Measurements from ENCODE around the gene CHRNA4.

Gene CHRNA4

DNA sequence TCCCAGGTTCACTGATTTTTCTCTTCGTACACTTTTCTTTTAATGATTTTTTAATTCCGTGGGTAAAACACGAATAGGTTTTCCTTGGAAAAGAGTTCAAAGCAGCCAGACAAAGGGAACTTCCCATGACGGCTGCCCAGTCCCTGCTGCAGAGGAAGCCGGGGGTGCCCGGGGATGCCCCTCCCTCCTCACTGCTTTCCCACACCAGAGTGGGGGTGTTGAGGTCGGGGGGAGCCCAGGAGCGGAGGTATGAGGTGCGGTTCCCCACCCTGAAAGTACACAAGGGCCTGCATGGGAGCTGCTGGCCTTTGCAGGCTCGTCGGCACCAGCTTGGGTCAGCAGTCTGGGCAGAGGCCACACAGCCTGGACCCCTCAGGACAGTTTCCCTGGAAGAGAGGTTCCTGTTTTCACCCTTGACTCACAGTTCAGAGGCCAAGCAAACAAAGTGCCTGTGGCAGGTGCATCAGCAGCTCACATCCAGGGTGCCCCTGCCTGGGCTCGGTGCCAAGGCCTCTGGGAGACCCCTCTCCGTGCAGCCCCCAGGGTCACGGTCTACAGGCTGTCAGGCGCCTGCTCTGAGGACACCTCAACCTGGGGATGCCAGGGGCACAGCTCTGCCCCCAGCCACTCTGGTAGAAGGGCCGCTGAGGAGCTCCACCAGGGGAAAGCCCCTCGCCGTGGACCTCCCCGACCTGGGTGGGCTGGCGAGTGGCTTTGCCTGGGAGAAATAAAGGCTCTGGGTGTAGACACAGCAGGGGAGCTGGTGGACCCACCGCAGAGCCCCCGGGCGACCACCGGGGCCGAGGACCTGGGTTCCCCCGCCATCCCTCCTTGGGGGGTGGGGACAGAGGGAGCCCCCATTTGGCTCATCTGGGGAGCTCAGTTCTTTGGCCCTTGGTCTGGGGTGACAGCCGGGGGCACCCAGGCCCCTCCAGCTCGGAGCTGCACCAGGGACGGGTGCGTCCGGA lies 15.4 kb upstream of the CHRNA4 start:
- DNase-seq = no peak

DNA sequence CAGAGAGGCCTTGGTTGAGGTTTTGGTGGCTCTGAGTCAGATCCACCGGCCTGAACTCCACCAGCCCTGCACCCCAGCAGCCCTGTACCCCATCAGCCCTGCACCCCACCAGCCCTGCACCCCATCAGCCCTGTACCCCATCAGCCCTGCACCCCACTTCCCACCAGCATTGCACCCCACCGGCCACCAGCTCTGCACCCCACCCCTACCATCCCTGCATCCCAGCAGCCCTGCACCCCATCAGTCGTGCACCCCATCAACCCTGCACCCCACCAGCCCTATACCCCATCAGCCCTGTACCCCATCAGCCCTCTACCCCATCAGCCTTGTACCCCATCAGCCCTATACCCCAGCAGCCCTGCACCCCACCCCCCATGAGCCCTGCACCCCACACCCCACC lies 14.3 kb upstream of the CHRNA4 start:
- no peak for DNase-seq

- no peak for DNase-seq
These were observed 13.4 kb upstream of the CHRNA4 start for GRCh38 chr20:63374504-63374903.

- DNase-seq = no peak
These were observed 12.8 kb upstream of the CHRNA4 start for GRCh38 chr20:63373996-63374395.

DNA sequence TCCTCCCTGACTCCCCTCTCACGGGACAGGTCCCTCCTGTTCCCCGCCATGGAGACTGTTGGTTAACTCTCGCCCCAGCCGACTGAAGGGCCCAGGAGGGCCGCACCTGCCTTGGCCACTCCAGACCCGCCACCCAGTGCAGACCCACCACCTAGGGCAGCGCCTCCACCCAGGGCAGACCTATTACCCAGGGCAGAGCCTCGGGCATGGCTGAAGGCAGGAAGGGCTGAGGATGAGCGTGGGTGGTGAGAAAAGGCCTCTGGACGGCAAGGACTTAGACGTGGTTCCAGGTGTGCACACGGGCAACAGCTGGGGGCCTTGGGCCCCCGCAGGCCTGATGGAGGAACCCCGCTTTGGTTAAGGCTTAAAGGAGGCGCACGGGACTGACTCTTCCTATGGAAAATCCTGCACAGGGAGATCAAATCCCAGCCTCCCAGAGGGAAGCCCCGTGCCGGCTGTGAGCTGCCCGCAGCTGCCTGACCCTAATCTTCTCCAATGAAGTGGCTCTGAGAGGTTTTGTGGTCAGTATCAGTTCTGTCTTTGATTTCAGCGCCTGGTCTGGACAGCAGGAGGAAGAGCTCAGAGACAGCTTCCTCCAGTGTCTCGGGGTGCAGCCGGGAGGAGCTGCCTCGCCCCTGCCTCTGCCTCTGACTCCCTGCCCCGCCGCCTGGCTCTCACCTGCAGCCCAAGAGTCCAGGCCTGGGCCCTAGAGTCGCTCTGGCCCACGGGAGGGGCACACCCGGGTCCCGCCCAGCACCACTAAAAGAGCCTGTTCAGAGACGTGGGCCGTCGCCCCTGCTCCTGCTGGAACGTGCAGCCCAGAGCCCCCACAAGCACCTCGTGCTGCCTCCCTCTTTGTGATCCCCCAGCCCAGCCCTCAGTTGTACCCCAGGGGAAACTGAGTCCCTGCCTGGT lies 12.1 kb upstream of the CHRNA4 start:
- DNase-seq = no peak

- DNase-seq = no peak
These were observed 10.2 kb upstream of the CHRNA4 start for GRCh38 chr20:63371291-63371865.

- DNase-seq = no peak
These were observed 9.6 kb upstream of the CHRNA4 start for GRCh38 chr20:63370618-63371187.

DNA sequence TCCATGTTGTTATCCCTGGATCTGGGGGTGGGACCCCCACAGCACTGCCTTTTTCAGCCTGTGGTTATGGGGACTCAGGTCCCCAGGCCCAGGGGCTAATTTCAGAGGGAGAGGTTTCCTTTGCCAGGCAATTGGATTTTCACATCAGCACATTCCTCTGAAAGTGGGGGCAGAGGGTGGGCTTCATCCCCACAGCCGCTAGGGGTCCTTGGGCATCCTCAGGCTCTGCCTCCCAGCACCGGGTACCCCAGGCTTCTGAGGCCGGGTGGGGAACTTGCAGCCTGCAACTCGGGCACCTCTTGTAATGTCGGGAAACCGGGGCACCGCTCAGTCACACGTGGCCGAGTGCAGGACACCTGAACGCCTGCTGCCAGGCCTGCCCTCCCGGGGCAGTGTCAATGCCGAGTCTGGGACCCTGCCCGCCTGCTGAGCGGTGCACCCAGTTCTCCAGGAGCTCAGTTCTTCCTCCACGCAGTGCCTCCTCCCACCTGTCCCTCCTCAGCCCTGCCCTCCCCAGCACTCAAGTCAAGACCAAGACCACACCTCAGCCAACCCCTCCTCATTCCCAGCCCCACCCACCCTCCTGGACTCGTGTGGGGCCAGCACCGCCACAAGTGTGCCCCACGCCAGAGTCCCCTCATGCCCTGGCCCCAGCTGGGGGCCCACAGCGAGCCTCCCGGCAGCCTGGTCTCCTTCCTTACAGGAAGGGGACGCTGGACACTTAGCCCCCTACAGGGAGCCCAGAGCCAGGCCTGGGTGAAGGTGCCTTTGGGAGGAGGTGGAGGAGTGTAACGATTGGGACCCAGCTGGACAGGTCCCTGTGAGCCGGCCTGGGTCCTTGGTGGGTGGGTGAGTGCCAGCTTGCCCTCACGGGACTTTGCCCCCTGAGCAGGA lies 8.8 kb upstream of the CHRNA4 start:
- no peak for DNase-seq

GRCh38 chr20:63369024-63369530 lies 7.9 kb upstream of the CHRNA4 start:
- DNase-seq = no peak

DNA sequence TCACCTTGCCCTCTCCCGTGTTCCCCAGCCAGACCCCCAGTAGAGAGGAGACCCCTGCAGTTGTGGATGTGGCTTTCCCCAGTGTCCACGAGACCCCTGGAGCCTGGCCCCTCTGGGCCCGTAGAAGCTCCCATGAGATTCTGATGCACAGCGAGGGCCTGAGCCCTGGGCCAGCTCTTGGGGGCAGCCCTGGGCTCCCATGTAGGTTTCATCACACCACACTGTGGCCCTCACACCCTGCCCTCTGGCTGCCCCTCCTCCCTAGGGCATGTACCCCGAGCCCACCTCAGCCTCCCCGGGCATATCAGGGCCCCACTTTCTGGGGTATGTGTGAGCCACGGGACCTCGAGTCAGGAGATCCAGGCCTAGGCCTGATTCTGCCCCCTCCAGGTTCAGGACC lies 7.0 kb upstream of the CHRNA4 start:
- no peak for DNase-seq

- DNase-seq = no peak
These were observed 6.4 kb upstream of the CHRNA4 start for GRCh38 chr20:63367446-63368055.

DNA sequence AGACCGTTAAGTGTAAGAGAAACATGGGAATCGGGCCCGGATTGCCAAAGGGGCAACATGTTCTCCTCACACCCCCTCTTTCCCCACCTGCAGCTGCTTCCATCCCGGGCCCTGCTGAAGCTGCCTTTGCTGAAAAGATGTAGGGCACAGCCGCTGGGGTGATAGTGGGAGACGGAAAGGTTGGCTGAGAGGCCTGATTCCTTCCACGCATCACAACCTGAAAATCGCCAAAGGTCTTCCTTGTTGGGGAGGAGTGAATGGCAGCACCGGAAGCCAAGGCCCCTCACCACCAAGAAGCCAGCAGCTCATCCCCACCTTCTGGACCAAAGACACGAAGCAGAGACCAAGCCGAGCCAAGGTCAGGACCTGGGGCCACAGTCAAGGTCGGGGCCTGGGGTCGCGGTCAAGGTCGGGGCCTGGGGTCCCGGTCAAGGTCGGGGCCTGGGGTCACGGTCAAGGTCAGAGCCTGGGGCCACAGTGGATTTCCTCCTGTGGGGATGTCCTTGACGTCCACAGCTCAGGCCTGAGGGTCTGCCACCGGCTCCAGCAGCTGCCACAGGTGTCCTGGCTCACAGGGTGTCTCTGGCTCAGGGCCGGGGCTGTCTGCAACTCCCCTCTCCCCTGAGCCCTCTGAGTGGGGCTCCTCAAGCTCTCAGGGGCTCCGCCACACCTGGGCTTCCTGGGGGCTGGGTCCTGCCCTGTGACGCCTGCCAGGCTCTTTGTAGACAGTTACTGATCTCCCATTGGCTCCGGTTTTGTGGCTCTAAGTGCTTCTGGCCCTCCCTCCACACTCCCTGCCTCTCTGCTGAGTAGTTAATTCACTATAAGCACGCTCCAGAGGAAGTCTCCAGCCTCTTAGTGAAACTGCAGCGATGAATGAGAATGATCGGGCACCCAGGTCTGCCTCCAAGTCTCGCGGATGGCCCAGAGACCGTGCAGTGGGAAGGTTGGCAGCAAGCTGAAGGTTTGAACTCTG lies 5.5 kb upstream of the CHRNA4 start:
- DNase-seq = no peak

GRCh38 chr20:63365601-63366389 lies 4.6 kb upstream of the CHRNA4 start:
- no peak for DNase-seq

DNA sequence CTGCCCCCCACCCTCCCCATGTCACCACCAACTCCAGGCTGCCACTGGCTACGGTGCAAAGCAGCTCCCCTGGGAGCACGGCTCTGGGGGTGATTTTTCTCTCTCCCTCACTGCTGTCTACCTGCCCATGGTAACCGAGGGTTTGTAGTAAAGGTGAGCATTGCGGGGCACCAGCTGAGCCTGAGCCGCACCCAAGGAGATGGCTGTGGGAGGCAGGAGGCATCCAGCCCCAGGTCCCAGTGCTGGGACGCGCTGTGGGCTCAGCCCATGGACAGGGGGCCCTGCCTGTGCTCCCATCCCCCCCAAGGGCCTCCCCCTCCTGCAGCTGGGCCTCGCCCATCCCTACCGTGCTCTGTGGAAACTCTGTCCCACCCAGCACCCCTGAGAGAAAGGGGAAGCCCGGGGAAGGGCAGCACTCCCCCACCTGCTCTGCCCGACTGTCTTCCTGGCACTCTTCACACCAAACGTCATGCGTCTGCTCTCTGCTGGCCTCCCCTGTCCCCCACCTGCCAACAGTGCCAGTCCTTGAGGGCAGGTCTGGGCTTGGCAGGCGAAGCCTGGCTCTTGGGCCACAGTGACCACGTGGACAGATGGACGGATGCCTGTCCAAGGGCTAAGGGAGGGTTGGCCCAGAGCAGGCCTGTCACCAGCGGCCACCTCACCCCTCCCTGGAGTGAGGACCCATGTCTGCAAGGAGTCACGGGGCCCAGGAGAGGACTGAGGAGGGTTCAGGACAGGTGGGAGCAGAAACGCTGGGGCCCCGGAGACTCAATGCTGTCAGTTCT lies 3.8 kb upstream of the CHRNA4 start:
- no peak for DNase-seq

- no peak for DNase-seq
These were observed 2.9 kb upstream of the CHRNA4 start for GRCh38 chr20:63363981-63364561.

DNA sequence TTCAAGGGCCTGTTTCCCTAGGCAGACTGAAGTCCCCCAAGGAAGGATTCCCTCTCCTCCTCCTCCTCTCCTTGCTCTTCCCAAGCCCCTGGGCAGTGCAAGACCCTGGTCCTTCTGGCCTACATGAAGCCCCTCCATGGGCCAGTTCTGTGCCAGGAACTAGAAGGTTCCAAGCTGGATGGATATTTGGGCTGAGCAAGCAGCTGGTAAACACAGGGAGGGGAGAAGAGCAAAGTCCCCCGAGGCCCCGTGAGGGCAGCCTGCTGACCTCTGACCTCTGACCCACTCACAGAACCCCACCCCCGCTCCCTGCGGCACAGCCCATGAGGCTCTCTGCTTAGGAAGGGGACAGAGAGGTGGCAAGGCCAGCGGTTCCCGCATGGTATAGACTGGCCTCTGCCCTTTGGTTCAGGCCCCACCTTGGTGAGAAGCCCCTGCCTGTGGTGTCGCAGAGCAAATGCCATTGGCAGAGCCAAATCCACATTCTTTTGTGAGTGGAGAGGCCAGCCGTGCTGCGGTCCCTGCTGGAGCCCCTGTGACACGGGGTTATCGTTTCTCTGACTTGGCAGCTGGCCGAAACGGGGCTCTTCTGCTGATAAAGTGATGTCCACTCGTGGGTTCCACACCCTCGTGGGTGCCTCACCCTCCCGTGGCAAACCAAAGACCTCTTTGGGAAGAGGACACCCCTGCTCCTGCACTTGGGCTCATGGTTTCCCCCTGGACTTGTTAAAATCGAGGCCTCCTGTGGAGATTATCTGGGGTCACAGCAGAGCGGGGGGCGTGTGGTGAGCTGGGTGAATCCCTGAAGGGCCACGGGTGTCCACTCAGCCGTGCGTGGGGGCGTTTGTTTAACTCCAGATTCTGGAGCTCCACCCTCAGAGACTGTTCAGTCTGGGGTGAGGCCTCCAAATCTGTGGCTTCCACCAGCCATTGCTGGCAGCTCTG lies 2.1 kb upstream of the CHRNA4 start:
- DNase-seq = no peak

Measured in inflammatory macrophage (primary cell).